Gastrocnemius medialis (tissue), 4 donors: ENCODE data around the gene BTAF1. TPM values are rescaled to one million over a fixed set of nuclear protein-coding genes. Genes with fewer than 3 reads are reported as not detected.

Experiments used
- ATAC-seq, 2 donors: fragments of 150-250 bp; one replicate each; pipeline ENCODE4 v1.9.1; 2016
- DNase-seq, 2 donors: peaks; one replicate each; pipeline ENCODE4 v3.0.0-alpha.2; 2019
- H3K27ac ChIP-seq, 4 donors: fragments of 200-600 bp; sonication (generic); 1 replicate in 1 of 4; 2 replicates in 3 of 4; pipeline ENCODE4 v1.5.1; 2016 to 2018; ENCODE audit warnings: mild to moderate bottlenecking in 2 of 4, moderate library complexity in 1 of 4
- H3K27me3 ChIP-seq, 3 donors: fragments of 200-600 bp; sonication (generic) in 2 of 3; 1 replicate in 1 of 3; 2 replicates in 2 of 3; pipeline versions ENCODE4 v1.5.1 to v1.6.0; 2016 to 2019; ENCODE audit warnings: mild to moderate bottlenecking in 1 of 3, moderate library complexity in 1 of 3
- H3K36me3 ChIP-seq, 2 donors: fragments of 200-600 bp; sonication (generic) in 1 of 2; one replicate each; pipeline ENCODE4 v1.5.1; 2017 to 2018
- H3K4me1 ChIP-seq, 2 donors: fragments of 200-600 bp; sonication (generic) in 1 of 2; one replicate each; pipeline ENCODE4 v1.5.1; 2016 to 2017; ENCODE audit warnings: mild to moderate bottlenecking in 2 of 2
- H3K4me3 ChIP-seq, 4 donors: fragments of 200-600 bp; sonication (generic) in 3 of 4; 1 replicate in 1 of 4; 2 replicates in 3 of 4; pipeline ENCODE4 v1.5.1; 2016 to 2019; ENCODE audit warnings: mild to moderate bottlenecking in 2 of 4
- H3K9me3 ChIP-seq, 3 donors: fragments of 200-600 bp; sonication (generic) in 2 of 3; 1 replicate in 1 of 3; 2 replicates in 2 of 3; pipeline ENCODE4 v1.5.1; 2016 to 2019
- POLR2A ChIP-seq, 2 donors: fragments of 450-650 bp; IDR thresholded peaks; one replicate each; pipeline ENCODE4 v1.6.1; 2017; ENCODE audit warnings: antibody characterized with exemption in 2 of 2, mild to moderate bottlenecking in 2 of 2, moderate library complexity in 2 of 2
- in situ Hi-C, 4 donors: fragments of 200-750 bp; cut with MboI; loops; one replicate each; pipeline versions ENCODE4 v1.15.0 to v1.8.0; 2017; ENCODE audit warnings: low sequenced_read_pairs in 4 of 4
- intact Hi-C: fragments of 100-400 bp; cut with DNase I; formaldehyde crosslinking; loops from one replicate; pipeline ENCODE4 v1.15.1; 2023; ENCODE audit warnings: low total_unique reads
- total RNA-seq, 4 donors: library from RNA; depleted of rRNA; stranded (reverse); fragments of >200 nt; gene quantifications; one replicate each; pipeline versions ENCODE4 v1.1.0 to v1.2.3, GENCODE V29; 2016
- TF ChIP-seq, protein P1 (sequence below), 5 experiments: fragments of 450-650 bp in 3 of 5; fragments of 200-600 bp in 2 of 5; sonication (generic) in 2 of 5; IDR thresholded peaks in 4 of 5; conservative IDR thresholded peaks in 1 of 5; 1 replicate in 4 of 5; 2 replicates in 1 of 5; pipeline ENCODE4 v1.5.1; 2016 to 2019; ENCODE audit warnings: antibody characterized with exemption in 5 of 5, mild to moderate bottlenecking in 3 of 5, moderate library complexity in 3 of 5

The BTAF1 gene
- total RNA-seq, 4 donors from 2014 or later, result 10.5 to 23.7 (median 11.3) TPM

DNA sequence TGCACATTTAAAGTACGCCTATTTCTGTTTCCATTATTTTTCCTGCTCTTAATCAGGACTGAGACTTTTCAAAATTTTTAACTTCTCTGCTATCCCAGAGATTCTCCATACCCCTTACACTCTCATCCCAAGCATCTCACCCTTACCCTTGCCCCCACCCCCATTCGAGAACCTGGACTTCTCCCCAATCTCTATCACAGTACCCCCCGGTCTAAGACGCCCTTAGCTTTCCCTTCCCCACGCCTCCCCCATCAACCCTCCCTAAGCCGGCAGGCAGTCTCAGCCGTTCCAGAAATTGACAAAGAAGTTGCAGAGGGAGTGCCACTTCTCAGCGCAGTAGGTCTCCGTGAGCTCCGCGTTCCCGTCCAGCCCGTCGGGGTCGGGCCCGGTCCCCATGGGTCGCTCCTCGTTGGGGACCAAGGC, 15.6 kb upstream of the BTAF1 start:
- intact Hi-C loops (loop anchor here (2.0 kb wide), 1 partner anchor 15 kb away; the partner anchor contains the start of gene BTAF1), in situ Hi-C loops (no loop called here)
- DNase-seq, result no peak
- no peaks in the 10 kb centered on the region for H3K36me3 ChIP-seq
- H3K27me3 ChIP-seq, result no peaks in the 10 kb centered on the region
- ATAC-seq, result peak in 1 of 2 donors; percentile 24
- peak overlapping the region; percentile 67 to 84 (median 72) for H3K4me3 ChIP-seq
- no peak for TF ChIP-seq POLR2A (IDR thresholded peaks at IDR 0.05)
- TF ChIP-seq, protein P1, sequence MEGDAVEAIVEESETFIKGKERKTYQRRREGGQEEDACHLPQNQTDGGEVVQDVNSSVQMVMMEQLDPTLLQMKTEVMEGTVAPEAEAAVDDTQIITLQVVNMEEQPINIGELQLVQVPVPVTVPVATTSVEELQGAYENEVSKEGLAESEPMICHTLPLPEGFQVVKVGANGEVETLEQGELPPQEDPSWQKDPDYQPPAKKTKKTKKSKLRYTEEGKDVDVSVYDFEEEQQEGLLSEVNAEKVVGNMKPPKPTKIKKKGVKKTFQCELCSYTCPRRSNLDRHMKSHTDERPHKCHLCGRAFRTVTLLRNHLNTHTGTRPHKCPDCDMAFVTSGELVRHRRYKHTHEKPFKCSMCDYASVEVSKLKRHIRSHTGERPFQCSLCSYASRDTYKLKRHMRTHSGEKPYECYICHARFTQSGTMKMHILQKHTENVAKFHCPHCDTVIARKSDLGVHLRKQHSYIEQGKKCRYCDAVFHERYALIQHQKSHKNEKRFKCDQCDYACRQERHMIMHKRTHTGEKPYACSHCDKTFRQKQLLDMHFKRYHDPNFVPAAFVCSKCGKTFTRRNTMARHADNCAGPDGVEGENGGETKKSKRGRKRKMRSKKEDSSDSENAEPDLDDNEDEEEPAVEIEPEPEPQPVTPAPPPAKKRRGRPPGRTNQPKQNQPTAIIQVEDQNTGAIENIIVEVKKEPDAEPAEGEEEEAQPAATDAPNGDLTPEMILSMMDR (IDR thresholded peaks at IDR 0.05 in 4 of 5, conservative IDR thresholded peaks at IDR 0.05 in 1 of 5), result no peak
- H3K27ac ChIP-seq, result peak overlapping the region; percentile 44 to 60 (median 56)
- H3K9me3 ChIP-seq, result no peaks in the 10 kb centered on the region
- peaks cover 7 to 16% of the 10 kb centered on the region in 2 donors for H3K4me1 ChIP-seq

DNA sequence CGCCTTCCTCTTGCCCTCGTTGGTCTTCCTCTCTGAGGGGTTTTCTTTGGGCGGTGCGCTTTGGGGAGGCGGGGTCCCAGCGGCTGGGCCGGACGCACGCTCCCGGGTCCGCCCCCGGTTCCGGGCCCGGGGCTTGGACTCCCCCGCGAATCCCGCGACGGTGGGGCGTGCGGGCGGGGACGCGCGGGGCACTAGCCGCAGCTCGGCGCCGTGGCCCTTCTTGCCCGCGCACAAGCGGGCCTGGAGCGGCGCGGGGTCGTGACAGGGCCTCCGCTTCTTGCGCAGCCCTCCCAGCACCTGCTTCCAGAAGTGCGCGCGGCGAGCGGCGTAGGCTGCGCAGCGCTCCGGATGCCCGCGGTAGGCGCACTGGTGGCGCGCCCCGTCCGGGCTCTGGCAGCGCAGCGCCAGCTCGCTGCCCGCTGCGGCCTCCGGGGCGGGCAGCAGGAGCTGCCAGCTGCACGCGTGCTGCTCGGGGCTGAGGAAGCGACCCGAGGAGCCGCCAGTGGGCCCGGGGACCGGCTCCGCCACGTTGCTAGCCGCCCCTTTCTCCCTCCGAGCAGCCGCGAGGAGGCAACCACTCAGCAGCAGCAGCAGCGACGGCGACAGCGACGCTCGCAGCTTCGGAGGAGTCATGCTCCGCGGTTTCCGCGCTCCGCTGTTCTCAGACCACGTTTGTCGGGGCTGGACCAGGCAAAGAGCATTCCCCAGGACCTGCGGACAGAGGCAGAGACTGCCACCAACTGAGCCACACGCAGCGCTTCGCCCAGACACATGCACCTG, 15.0 kb upstream of the BTAF1 start:
- peak; percentile 94 for ATAC-seq
- intact Hi-C loops, result loop anchor here (2.0 kb wide), 1 partner anchor 14 kb away; the partner anchor contains the start of gene BTAF1
- H3K27ac ChIP-seq, result peak overlapping the region; percentile 44 to 60 (median 56)

DNA sequence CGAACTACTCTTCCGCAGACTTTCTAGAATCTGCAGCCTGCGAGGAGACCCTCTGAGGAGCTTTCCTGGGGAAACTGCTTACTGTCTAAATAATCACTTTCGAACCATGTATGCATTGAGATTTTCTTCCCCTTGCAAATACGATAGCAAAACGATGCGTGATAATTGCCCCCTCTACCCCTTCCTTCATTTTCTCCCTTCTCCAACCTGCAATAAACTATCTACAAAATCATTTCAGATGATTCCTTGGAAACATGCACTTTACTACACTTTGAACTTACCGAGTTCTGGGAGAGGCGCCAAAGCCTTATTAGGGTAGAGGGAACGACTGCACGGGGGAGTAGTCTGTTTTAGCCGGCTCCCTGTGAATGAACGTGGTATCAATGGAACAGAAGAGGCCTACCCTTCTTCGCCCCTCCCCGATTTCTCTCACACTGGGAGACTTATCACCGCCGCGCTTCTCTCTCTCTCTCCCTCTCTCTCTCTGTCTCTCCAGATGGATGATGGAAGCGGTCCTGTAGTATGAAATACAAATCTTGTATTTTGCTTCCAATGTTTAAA, 14.4 kb upstream of the BTAF1 start, which contains the start of gene FGFBP3:
Gene FGFBP3 (minus strand): TSS at position 370 of the 561 bp plus-strand sequence. CDS start 517 bp downstream, outside the sequence.
- ATAC-seq (peak; percentile 11 to 17), DNase-seq (no peak)
- Histone ChIP-seq H3K4me1 (peaks cover 7 to 16% of the 10 kb centered on the region in 2 donors), H3K27ac (peak within 1 kb of the TSS; percentile 44 to 60 (median 56)), H3K9me3 (no peaks in the 10 kb centered on the region), H3K36me3 (no peaks in the 10 kb centered on the region), H3K27me3 (no peaks in the 10 kb centered on the region), H3K4me3 (peak within 1 kb of the TSS; percentile 67 to 84 (median 72))
- TF ChIP-seq, protein P1 (IDR thresholded peaks at IDR 0.05 in 4 of 5, conservative IDR thresholded peaks at IDR 0.05 in 1 of 5), result peak in 1 of 5 experiments; percentile 1
- TF ChIP-seq POLR2A (IDR thresholded peaks at IDR 0.05), result no peak
- intact Hi-C loops, result loop anchor here (2.0 kb wide), 1 partner anchor 14 kb away; the partner anchor contains the start of gene BTAF1
- in situ Hi-C loops, result no loop called here

More for the DNA sequence above, 15.0 kb upstream of the BTAF1 start:
- TF ChIP-seq, protein P1 (IDR thresholded peaks at IDR 0.05 in 4 of 5, conservative IDR thresholded peaks at IDR 0.05 in 1 of 5), result peak in 2 of 5 experiments; percentile 26 to 44
- TF ChIP-seq POLR2A (IDR thresholded peaks at IDR 0.05), result no peak
- H3K36me3 ChIP-seq, result no peaks in the 10 kb centered on the region
- peak; percentile 33 to 67 for DNase-seq
- H3K27me3 ChIP-seq, result no peaks in the 10 kb centered on the region
- H3K4me3 ChIP-seq, result peak overlapping the region; percentile 67 to 84 (median 72)
- H3K4me1 ChIP-seq, result peaks cover 7 to 16% of the 10 kb centered on the region in 2 donors
- in situ Hi-C loops, result no loop called here
- H3K9me3 ChIP-seq, result no peaks in the 10 kb centered on the region

DNA sequence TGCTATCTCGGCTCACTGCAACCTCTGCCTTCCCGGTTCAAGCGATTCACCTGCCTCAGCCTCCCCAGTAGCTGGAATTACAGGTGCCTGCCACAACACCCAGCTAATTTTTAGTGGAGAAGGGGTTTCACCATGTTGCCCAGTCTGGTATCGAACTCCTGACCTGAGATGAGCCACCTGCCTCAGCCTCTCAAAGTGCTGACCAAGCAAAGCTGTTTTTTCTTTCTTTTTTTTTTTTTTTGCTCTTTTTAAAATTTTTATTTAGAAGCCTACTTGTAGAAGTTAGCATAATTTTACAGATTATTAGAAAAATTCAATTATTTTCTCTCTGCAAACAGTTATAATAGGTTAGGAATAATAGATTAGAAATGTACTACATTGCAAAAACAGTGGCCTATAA, 13.1 kb upstream of the BTAF1 start:
- Histone ChIP-seq H3K36me3 (no peaks in the 10 kb centered on the region), H3K27me3 (no peaks in the 10 kb centered on the region), H3K4me1 (peaks cover 7 to 16% of the 10 kb centered on the region in 2 donors), H3K4me3 (no peak overlapping the region), H3K9me3 (no peaks in the 10 kb centered on the region), H3K27ac (no peak overlapping the region)
- intact Hi-C loops (loop anchor here (10.0 kb wide), 1 partner anchor 496 kb away; the partner anchor contains the start of gene HECTD2), in situ Hi-C loops (no loop called here)
- no peak for ATAC-seq
- no peak for DNase-seq
- no peak for TF ChIP-seq POLR2A (IDR thresholded peaks at IDR 0.05)
- TF ChIP-seq, protein P1 (IDR thresholded peaks at IDR 0.05 in 4 of 5, conservative IDR thresholded peaks at IDR 0.05 in 1 of 5), result no peak
